Neural cell (in vitro differentiated cells): ENCODE measurements around the gene ZNF677. TPM values are rescaled to one million over a fixed set of nuclear protein-coding genes. Genes with fewer than 3 reads are reported as not detected.
"Not testable (repeated sequence)": the region's sequence is repeated elsewhere in the genome, so short reads cannot be mapped to it uniquely, and the experiment has no call there.

Experiments
- H2AFZ ChIP-seq: fragments of 200-600, 300-800 bp; sonication (generic), shearing (Covaris generic); 2 replicates; pipeline ENCODE4 v1.6.0; 2014; ENCODE audit warnings: low read depth, mild to moderate bottlenecking, antibody characterized with exemption, low read length, moderate library complexity
- H3F3A ChIP-seq: fragments of 200-600 bp; shearing (Covaris generic); 2 replicates; pipeline ENCODE4 v1.6.1; 2016; ENCODE audit warnings: mild to moderate bottlenecking, moderate library complexity, mixed read lengths, antibody characterized with exemption, low read length; ENCODE audit not compliant: insufficient read depth, poor library complexity, severe bottlenecking
- H3K27ac ChIP-seq: fragments of 200-600, 300-800 bp; sonication (generic), shearing (Covaris generic); 2 replicates; pipeline ENCODE4 v1.5.1; 2014; ENCODE audit warnings: mild to moderate bottlenecking, low read length, moderate library complexity
- H3K27me3 ChIP-seq: fragments of 300-800, 200-600 bp; sonication (generic), shearing (Covaris generic); 2 replicates; pipeline ENCODE4 v1.6.0; 2014; ENCODE audit warnings: mild to moderate bottlenecking, low read depth, low read length, moderate library complexity; ENCODE audit not compliant: insufficient read depth
- H3K36me3 ChIP-seq: fragments of 300-800, 200-600 bp; sonication (generic), shearing (Covaris generic); 2 replicates; pipeline ENCODE4 v1.5.1; 2014; ENCODE audit warnings: mild to moderate bottlenecking, antibody characterized with exemption, low read length, moderate library complexity; ENCODE audit not compliant: insufficient read depth
- H3K4me2 ChIP-seq: fragments of 300-800, 200-600 bp; sonication (generic), shearing (Covaris generic); 2 replicates; pipeline ENCODE4 v1.6.0; 2014; ENCODE audit warnings: mild to moderate bottlenecking, low read length
- H3K4me3 ChIP-seq: fragments of 300-800, 200-600 bp; sonication (generic), shearing (Covaris generic); 2 replicates; pipeline ENCODE4 v1.5.1; 2014; ENCODE audit warnings: mild to moderate bottlenecking, low read length, moderate library complexity
- H3K79me2 ChIP-seq: fragments of 200-600 bp; shearing (Covaris generic); replicated peaks from 2 replicates; pipeline ENCODE4 v1.6.0; 2014; ENCODE audit warnings: mild to moderate bottlenecking, low read length, moderate library complexity; ENCODE audit not compliant: insufficient read depth
- H3K9ac ChIP-seq: fragments of 300-800, 200-600 bp; sonication (generic), shearing (Covaris generic); 2 replicates; pipeline ENCODE4 v1.6.1; 2016; ENCODE audit warnings: mild to moderate bottlenecking, low read length, mixed read lengths
- H3K9me2 ChIP-seq: fragments of 200-600 bp; shearing (Covaris generic); 2 replicates; pipeline ENCODE4 v1.6.1; 2016; ENCODE audit warnings: mild to moderate bottlenecking, low read length, mixed read lengths; ENCODE audit not compliant: insufficient read depth
- H3K9me3 ChIP-seq: fragments of 200-600, 300-800 bp; sonication (generic), shearing (Covaris generic); 2 replicates; pipeline ENCODE4 v1.6.1; 2016; ENCODE audit warnings: mild to moderate bottlenecking, mixed run types, low read length, moderate library complexity, mixed read lengths
- H4K20me1 ChIP-seq: fragments of 200-600 bp; shearing (Covaris generic); 2 replicates; pipeline ENCODE4 v1.6.1; 2016; ENCODE audit warnings: mild to moderate bottlenecking, mixed run types; ENCODE audit not compliant: insufficient read depth
- EP300 ChIP-seq: fragments of 450-650 bp; conservative IDR thresholded peaks from 2 replicates; pipeline ENCODE4 v1.6.1; 2014; ENCODE audit warnings: antibody characterized with exemption, mild to moderate bottlenecking, moderate library complexity; ENCODE audit not compliant: poor library complexity, severe bottlenecking
- EZH2 ChIP-seq: fragments of 200-600, 300-800 bp; shearing (Covaris generic), sonication (generic); IDR thresholded peaks from 2 replicates; pipeline ENCODE4 v1.6.1; 2014; ENCODE audit warnings: antibody characterized with exemption, low read length, borderline replicate concordance, mild to moderate bottlenecking; ENCODE audit not compliant: insufficient read depth, poor library complexity, severe bottlenecking
- MXI1 ChIP-seq: fragments of 450-650 bp; conservative IDR thresholded peaks from 2 replicates; pipeline ENCODE4 v1.6.1; 2014; ENCODE audit warnings: antibody characterized with exemption, mild to moderate bottlenecking; ENCODE audit not compliant: poor library complexity, severe bottlenecking
- POLR2AphosphoS5 ChIP-seq: IDR thresholded peaks from 2 replicates; pipeline ENCODE4 v1.6.1; 2012
- RAD21 ChIP-seq: fragments of 450-650 bp; conservative IDR thresholded peaks from 2 replicates; pipeline ENCODE4 v1.6.1; 2014; ENCODE audit warnings: antibody characterized with exemption, mild to moderate bottlenecking, moderate library complexity
- SMC3 ChIP-seq: fragments of 450-650 bp; conservative IDR thresholded peaks from 2 replicates; pipeline ENCODE4 v1.6.1; 2014; ENCODE audit warnings: antibody characterized with exemption, mild to moderate bottlenecking, moderate library complexity; ENCODE audit not compliant: poor library complexity
- TAF1 ChIP-seq: IDR thresholded peaks from 2 replicates; pipeline ENCODE4 v1.6.1; 2012; ENCODE audit warnings: low read depth
- polyA minus RNA-seq: library from RNA; depleted of rRNA, polyadenylated mRNA; stranded (reverse); fragments of >200 nt; gene quantifications from 2 replicates; pipeline ENCODE4 v1.2.3, GENCODE V29; 2014
- polyA plus RNA-seq: library from polyadenylated mRNA; depleted of rRNA; stranded (reverse); fragments of >200 nt; gene quantifications from 2 replicates; pipeline ENCODE4 v1.2.3, GENCODE V29; 2014
- TF ChIP-seq, protein P1 (sequence below): IDR thresholded peaks from 2 replicates; pipeline ENCODE4 v1.6.1; 2012; ENCODE audit warnings: borderline replicate concordance
- TF ChIP-seq, protein P2 (sequence below): fragments of 450-650 bp; IDR thresholded peaks from 2 replicates; pipeline ENCODE4 v1.5.1; 2014; ENCODE audit warnings: antibody characterized with exemption, mild to moderate bottlenecking, moderate library complexity; ENCODE audit not compliant: poor library complexity, severe bottlenecking

The ZNF677 gene
- polyA plus RNA-seq: 35.4 and 39.4 TPM in 2 replicates
- polyA minus RNA-seq: 52.8 and 69.1 TPM in 2 replicates

DNA sequence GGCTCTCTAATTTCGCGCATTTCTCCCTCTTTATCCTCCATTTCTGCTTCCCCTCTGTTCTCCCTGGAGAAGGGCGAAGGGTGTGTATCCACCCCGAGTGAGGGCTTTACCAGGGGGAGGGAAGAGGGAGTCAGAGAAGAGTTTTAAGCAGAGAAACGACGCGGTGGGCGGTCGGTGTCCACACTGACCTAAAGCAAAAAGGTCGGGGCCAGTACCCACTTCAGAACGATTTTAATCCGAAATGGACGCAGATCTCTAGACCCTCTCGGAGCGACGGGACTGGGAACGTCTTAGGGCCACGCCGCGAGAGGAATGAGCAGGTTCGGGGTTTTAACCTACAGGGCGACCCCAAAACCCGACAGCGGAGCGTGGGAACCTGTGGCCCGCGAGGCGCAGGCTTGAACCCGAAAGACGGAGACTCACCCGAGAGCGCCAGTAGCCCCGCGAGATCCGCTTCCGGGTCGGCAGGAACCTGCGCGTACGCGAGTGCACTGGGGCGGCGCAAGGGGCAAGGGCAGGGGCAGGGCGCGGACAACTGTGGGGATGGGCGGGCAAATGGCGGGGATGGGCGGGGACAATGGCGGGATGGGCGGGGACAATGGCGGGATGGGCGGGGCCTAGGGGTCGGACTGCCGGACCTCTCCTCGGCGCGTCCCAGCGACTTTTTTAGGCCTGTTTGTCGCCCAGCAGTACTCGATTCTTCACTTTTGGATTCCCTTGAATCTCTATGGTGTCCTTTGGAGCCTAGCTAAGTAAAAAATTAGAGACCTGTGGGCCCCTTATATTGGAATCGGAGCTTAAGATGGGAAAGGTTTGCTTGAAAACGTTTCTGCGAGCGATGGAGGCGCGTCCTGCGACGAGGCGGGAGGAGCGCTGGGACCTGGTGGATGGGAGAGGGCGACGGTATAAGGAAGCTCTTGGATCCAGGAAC lies at the start of gene ZNF677:
Gene ZNF677, minus strand, starts transcription at position 463 of the 931 bp plus-strand sequence. CDS start 3,323 bp downstream, outside the sequence.
- H3K36me3 ChIP-seq: peaks cover 13% of the 10 kb centered on the region
- H3K9ac ChIP-seq: peak within 1 kb of the TSS; percentile 76
- H3K4me2 ChIP-seq: peak within 1 kb of the TSS; percentile 84
- no peaks in the 10 kb centered on the region for H3K27me3 ChIP-seq
- H3F3A ChIP-seq: no peaks in the 10 kb centered on the region
- no peaks in the 10 kb centered on the region for H3K79me2 ChIP-seq
- H4K20me1 ChIP-seq: no peaks in the 10 kb centered on the region
- TF ChIP-seq POLR2AphosphoS5: peak; percentile 85
- peak; percentile 67 for TF ChIP-seq TAF1
- no peak for TF ChIP-seq SMC3
- H3K9me2 ChIP-seq: no peaks in the 10 kb centered on the region
- H3K9me3 ChIP-seq: peaks cover 3% of the 10 kb centered on the region
- H3K27ac ChIP-seq: peak within 1 kb of the TSS; percentile 72
- peak within 1 kb of the TSS; percentile 74 for H2AFZ ChIP-seq
- H3K4me3 ChIP-seq: peak within 1 kb of the TSS; percentile 77

DNA sequence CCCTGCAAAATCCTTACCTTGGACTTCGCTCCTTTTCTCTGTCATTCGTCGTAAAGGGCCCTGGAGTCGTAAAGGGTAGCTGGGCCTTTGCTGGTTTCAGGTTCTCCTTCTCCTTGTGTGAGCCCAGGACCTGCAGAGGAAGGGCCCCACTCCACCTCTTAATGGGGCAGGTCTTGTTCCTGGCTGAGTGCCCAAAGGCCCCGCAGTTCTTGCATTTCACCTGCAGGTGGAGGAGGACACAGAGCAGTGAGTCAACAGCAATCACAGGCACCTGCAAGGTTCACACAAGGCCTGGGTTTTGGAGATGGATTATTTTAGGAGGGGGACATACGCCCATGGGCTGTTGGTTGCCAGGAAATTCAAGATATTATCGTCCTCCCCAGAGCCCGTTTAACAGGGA lies 46.7 kb upstream of the ZNF677 start:
- H3F3A ChIP-seq, H3K4me2 ChIP-seq: not testable (repeated sequence)

DNA sequence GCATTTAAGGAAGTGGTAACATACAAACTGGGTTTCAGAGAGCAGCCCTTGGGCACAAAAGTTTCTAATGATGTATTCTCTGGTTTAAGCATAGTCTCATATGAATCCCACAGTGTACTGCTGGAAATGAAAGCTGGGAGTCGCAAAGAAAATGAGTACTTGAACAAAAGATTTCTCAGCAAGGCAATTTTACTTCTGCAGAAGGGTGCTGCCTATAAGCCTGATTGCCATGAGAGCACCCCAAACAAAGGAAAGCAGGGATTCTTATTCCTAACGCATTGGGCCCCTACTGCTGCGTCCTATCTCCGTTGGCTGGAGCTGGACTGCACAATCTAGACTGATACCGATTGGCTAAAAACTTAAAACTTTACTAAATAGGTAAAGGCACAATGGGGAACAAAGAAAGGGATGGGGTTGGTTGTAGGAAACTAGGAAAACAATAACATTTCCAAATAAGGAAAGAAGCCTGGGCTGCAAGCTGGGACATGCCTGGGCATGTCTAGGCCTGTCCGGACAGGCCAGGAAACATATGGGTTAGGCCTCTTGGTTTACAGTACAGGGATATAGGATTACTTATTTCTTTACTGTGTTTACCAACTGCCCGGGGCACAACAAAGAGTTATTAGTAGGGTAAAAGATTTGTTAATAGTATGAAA lies 40.2 kb upstream of the ZNF677 start:
- Histone ChIP-seq H3K4me3 (no peak overlapping the region), H3K9ac (no peak overlapping the region), H3K36me3 (no peaks in the 10 kb centered on the region), H2AFZ (no peak overlapping the region), H3K9me3 (no peaks in the 10 kb centered on the region), H3K4me2 (no peak overlapping the region), H4K20me1 (no peaks in the 10 kb centered on the region), H3K9me2 (no peaks in the 10 kb centered on the region), H3F3A (no peaks in the 10 kb centered on the region), H3K27me3 (no peaks in the 10 kb centered on the region), H3K27ac (peak overlapping the region; percentile 26), H3K79me2 (no peaks in the 10 kb centered on the region)
- no peak for TF ChIP-seq POLR2AphosphoS5
- TF ChIP-seq, protein P1, sequence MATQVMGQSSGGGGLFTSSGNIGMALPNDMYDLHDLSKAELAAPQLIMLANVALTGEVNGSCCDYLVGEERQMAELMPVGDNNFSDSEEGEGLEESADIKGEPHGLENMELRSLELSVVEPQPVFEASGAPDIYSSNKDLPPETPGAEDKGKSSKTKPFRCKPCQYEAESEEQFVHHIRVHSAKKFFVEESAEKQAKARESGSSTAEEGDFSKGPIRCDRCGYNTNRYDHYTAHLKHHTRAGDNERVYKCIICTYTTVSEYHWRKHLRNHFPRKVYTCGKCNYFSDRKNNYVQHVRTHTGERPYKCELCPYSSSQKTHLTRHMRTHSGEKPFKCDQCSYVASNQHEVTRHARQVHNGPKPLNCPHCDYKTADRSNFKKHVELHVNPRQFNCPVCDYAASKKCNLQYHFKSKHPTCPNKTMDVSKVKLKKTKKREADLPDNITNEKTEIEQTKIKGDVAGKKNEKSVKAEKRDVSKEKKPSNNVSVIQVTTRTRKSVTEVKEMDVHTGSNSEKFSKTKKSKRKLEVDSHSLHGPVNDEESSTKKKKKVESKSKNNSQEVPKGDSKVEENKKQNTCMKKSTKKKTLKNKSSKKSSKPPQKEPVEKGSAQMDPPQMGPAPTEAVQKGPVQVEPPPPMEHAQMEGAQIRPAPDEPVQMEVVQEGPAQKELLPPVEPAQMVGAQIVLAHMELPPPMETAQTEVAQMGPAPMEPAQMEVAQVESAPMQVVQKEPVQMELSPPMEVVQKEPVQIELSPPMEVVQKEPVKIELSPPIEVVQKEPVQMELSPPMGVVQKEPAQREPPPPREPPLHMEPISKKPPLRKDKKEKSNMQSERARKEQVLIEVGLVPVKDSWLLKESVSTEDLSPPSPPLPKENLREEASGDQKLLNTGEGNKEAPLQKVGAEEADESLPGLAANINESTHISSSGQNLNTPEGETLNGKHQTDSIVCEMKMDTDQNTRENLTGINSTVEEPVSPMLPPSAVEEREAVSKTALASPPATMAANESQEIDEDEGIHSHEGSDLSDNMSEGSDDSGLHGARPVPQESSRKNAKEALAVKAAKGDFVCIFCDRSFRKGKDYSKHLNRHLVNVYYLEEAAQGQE: no peak
- no peak for TF ChIP-seq MXI1
- TF ChIP-seq SMC3: no peak
- TF ChIP-seq TAF1: no peak
- TF ChIP-seq EP300: no peak
- no peak for TF ChIP-seq RAD21
- TF ChIP-seq, protein P2, sequence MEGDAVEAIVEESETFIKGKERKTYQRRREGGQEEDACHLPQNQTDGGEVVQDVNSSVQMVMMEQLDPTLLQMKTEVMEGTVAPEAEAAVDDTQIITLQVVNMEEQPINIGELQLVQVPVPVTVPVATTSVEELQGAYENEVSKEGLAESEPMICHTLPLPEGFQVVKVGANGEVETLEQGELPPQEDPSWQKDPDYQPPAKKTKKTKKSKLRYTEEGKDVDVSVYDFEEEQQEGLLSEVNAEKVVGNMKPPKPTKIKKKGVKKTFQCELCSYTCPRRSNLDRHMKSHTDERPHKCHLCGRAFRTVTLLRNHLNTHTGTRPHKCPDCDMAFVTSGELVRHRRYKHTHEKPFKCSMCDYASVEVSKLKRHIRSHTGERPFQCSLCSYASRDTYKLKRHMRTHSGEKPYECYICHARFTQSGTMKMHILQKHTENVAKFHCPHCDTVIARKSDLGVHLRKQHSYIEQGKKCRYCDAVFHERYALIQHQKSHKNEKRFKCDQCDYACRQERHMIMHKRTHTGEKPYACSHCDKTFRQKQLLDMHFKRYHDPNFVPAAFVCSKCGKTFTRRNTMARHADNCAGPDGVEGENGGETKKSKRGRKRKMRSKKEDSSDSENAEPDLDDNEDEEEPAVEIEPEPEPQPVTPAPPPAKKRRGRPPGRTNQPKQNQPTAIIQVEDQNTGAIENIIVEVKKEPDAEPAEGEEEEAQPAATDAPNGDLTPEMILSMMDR: no peak
- TF ChIP-seq EZH2: no peak

More for the DNA sequence above, 46.7 kb upstream of the ZNF677 start:
- H3K9me2 ChIP-seq, H4K20me1 ChIP-seq, H3K9ac ChIP-seq, H3K4me3 ChIP-seq, H3K27me3 ChIP-seq, H3K36me3 ChIP-seq, H3K27ac ChIP-seq, H3K79me2 ChIP-seq, H2AFZ ChIP-seq, H3K9me3 ChIP-seq: not testable (repeated sequence)
